Stimulated activated CD4-positive, alpha-beta T cell treated with anti-CD3 and anti-CD28 coated beads, TNF-alpha, amount 100 ng/mL, for 24 hours (primary cell): ENCODE results near the gene SLC25A23.
"Not testable (repeated sequence)": the region's sequence is repeated elsewhere in the genome, so short reads cannot be mapped to it uniquely, and the experiment has no call there.

Experiments used
- DNase-seq, 3 experiments: peaks; one replicate each; pipeline ENCODE4 v3.0.0-alpha.2; 2020; ENCODE audit warnings: low read depth in 3 of 3

The SLC25A23 gene

DNA sequence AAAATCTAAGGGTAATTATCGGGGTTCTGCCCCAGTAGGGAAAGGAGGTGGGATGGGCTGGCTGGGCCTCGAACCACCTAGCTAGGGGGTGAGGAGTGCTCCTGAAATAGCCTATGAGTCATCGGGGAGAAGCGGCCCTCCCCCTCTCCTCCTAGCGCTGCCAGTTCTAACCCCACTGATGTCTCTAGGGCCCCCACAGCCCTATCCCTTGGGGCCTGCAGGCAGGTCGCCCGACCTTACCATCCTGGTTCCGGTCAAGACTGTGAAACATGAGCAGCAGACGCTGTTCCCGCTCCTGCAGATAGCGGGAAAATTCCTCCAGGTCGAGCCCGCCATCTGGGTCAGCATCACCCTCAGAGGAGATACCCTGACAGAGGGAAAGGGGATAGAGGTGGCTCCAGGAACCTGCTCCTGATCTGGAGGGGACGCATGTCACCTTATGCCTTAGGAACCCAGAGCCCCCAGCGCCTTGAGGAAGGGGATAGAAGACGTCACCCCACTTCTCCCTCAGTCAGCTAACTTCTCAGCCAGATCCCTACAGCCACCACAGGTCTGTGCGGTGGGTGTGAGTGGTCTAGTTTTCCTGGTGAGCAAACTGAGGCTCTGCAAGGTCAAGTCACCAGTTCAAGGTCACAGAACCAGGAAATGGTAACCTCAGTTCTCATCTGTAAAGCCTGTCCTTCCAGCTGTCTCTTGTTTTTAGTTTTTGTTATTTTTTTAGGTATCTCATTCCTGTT, 1.5 kb downstream of the SLC25A23 start:
- no peak for DNase-seq

DNA sequence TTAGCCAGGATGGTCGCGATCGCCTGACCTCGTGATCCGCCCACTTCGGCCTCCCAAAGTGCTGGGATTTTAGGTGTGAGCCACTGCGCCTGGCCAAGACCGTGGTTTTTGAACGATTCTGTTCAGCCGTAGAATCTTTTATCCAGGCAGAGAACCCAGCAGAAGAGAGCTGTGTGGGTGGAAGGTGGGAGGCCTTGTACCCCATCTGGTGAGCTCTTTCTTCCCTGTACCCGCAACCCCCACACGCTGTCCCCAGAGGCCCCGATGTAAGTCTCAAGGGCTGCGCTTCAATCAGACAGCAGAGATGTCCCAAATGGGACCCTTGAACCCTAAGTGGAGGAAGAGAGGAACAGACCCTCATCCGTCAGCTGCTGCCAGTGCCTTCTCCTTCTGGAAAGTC, 3.7 kb downstream of the SLC25A23 start:
- DNase-seq = no peak

DNA sequence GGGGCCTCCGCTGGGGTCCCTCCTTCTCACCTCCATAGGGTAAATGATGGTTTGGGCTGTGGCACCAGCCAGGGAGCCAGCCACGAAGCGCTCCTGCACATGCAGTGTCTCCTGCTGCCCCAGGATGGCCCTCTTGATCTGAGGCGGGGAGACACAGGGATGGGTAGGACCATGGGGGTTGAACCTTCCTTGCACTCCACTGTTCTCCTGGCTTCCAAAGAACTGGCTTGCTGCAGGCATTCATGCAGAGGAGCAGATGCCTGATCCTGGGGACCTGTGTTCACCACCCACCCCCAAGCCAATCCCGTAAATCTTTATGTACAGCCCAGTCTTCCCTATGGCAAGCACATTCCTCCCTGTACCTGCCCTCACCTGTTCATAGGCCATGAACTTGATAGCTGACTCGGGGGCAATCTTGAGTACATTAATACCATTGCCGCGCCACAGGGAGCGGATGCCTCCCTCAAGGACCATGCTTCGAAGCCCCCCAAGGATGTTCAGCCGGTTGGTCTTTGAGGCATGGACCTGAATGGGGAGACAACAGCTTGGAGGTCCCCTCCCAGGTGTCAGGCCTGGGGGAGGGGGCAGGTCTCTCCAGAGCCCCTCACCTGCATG, 5.5 kb downstream of the SLC25A23 start:
- DNase-seq = no peak

DNA sequence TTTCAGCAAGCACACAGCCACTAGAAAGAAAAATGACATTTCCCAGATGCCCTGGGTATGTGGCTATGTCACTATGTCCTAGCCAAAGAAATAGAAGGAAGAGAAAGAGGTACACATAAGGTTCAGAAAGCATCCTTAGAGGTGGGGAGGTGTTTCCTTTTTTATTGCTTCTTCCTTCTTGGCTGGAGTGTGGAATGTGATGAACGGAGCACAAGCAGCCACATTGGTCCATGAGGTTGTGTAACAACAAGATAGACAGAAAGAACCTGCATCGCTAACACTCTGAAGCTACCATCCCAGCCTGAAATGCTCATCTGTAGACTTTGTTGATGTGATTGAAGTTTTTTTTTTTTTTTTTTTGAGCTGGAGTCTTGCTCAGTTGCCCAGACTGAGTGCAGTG, 6.7 kb downstream of the SLC25A23 start:
- no peak for DNase-seq

DNA sequence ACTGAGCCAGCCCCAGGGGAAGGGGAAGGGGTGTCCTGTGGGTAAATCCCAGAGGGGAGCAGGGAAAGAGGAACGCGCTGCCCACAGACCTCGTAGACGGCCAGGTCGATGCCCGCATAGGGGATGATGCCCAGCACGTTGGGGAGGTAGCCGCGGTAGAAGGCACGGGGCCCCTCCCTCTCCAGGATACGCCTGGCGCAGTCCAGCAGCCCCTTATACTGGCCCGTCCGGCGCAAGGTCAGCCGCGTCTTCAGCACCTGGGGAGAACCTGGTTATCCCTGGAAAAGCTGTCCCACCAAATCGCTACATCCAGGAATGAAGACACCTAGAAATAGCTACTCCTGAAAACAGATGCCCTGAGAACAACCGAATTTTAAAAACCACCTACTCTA, 7.4 kb downstream of the SLC25A23 start:
- DNase-seq = no peak

DNA sequence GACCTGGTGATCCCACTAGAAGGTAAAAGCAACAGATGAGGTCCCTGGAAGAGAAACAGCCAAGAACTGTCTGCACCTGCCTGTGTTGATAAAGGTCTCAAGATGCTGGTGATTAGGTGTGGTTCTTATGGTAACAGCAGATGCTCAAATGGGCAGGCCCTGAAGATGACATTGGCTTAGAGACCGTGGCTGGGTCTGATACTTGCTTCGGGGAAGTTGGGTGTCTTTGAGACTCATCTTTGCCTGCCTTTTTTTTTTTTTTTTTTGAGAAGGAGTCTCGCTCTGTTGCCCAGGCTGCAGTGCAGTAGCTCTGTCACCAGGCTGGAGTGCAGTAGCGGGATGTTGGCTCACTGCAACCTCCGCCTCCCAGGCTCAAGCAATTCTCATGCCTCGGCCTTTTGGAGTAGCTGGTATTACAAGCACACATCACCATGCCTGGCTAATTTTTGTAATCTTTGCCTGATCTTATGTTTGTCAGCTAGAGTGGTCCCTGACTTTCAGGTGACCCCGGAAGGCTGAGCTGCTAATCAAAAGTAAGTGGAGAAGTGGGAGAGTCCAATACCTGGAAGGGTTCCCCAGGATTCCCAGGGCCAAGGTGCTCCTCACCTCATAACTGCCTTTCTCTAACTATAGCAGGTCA, 7.9 kb downstream of the SLC25A23 start:
- no peak for DNase-seq

DNA sequence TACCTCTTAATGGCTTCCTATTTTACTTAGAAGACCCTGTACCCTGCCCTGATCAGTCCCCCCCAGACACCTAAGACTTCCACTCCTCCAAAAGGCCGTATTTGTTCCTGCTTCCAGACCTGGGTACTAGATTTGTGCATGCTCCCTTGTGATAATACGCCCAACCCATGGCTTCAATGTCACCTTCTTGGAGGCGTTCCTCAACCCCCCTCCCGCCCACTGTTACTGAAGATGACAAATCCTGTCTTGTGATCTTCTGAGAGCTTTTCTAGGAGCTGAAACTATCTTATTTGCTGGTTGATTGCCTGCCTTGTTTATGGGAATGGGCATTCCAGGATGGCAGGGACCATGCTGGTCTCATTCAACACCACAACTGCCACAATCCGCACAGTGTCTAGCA, 9.4 kb downstream of the SLC25A23 start:
- no peak for DNase-seq

DNA sequence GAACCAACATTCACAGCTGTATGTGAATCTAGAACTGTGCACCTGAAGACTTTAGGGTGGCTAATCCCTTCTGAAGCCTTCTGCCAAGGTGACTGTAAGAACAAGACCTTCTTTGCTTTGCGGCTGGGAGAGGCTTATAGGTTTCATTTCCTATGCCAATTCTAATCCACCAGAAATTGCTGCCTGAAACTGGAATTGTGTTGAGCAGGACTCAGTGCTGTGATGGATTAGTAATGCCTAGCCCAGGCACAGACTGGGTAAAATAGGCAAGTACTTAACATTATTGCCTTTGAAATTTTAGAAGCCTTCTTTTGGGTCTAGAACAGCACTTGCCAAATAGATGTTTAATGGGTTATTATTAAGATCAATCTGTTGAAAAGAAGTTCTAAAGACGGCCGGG, 11.5 kb downstream of the SLC25A23 start:
- DNase-seq = no peak

DNA sequence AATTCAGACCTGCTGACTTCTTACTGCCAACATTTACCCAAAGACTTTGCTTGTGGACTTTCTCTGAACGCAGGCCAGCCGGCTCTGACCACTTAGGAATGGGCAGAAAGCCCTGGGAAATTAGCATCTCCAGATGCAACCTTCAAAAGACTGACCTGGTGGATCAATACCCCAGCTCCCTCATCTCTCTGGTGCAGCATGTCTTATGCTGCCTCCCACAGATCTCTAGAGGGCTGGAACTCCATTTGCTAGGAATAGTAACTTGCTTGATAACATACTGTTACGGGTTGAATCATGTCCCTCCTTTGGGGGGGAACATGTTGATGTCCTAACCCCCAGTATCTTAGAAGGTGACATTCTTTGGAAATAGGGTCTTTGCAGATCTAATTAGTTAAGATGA, 13.1 kb downstream of the SLC25A23 start:
- no peak for DNase-seq

DNA sequence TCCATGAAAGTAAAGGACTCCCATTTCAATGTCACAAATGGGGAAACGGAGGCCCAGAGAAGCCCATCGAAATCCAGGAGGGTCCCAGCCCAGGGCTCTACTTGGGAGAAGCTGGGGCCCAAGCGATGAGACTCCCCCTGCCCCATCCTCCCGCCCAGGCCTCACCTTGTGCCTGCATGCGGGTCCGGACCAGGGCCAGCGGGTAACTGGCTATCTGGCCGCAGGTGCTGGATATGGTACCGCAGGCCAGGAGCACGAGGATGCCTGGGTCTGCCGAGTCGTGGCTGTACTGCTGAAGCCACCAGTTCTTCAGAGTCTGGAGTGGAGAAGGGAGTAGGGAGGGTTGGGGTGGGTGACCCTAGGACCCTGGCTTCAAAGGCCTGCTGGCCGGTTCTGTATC, 15.6 kb downstream of the SLC25A23 start:
- DNase-seq = no peak

DNA sequence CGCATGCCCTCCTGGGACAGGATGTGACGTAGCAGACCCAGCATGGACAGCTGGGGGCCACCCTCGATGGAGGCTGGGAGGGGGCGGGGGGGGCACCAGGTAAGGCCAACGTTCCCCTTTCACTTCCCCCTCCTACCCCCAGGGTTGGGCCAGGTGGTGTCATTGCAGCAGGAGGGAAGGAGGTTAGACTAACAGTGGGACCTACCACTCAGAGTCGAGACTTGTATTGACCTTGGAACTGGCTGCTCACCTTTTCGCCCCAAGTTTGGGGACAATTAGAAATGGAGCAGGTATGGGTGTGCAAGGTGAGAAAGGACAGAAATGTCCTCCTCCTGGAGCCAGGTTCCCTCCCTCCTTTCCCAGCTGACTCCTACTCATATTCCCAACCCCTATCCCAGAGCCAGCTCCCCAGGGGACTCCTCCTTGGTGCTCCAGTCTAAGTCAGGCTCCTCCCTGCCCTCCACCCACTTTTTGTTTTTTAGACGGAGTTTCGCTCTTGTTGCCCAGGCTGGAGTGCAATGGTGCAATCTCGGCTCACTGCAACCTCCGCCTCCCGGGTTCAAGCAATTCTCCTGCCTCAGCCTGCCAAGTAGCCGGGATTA, 17.4 kb downstream of the SLC25A23 start:
- DNase-seq = no peak

DNA sequence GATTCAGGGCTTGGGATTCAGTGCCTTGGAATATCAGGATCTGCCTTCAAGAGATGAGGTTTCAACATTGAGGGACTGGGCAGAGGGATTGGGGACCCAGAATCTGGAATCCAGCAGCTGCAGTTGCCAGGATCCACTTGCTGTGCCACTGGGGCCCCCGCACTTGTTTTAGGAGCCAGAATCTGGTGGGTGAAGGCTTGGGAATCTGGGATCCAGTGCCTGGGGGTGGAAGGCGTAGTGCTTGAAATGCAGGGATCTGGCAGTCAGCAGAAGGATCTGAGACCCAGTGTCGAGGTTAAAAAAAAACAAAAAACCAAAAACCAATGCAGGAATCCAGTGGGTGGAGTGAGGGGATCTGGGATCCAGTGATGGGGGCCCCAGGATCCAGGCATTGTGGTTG, 18.7 kb downstream of the SLC25A23 start:
- DNase-seq = no peak

DNA sequence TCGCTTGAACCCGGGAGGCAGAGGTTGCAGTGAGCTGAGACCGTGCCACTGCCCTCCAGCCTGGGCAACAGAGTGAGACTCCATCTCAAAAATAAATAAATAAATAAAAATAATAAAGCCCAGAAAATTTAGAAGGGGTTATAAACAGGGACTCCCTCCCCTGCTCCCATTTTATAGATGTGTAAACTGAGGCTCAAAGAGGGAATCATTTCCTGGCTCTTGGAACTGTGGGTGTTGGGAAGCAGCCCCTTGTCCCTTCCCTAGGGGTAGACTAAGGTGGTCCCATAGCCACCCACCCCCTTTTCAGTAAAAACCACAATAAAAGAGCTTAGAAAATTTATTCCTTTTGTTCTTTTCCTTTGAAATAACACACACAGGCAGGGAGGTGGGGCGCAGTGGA, 19.8 kb downstream of the SLC25A23 start:
- DNase-seq = no peak

DNA sequence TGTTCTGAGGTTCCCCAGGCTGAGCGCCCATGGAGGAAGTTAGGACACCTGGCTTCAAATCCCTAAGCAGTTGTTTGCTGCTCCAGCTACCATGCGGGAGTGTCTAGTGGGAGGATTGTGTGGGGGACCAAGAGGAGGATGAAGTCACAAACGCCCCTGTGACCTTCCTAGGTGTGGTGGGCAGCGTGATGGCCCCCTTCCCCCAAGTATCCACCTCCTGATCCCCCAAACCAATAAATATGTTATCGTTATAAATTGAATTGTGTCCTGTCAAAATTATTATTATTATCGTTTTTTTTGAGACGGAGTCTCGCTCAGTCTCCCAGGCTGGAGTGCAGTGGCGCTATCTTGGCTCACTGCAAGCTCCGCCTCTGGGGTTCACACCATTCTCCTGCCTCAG, 25.9 kb downstream of the SLC25A23 start, which contains the start of gene SLC25A41:
SLC25A41 (minus strand) TSS at position 101 of the 400 bp plus-strand sequence; CDS start at position 31, 70 bp downstream.
- DNase-seq = no peak

DNA sequence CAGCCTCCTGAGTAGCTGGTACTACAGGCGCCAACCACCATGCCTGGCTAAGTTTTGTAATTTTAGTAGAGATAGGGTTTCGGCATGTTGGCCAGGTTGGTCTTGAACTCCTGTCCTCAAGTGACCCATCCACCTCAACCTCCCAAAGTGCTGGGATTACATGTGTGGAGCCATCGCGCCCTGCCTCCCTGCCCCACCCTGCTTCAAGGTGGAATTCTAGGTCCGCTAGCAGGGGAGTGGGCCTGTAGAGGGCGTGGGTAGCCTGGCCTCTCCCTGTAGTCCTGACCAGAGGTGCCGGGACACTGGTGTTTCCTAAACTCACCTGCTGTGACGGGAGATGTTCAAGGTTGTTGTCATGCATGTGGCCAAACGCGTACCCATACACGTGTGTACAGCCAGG, 26.4 kb downstream of the SLC25A23 start:
- no peak for DNase-seq

DNA sequence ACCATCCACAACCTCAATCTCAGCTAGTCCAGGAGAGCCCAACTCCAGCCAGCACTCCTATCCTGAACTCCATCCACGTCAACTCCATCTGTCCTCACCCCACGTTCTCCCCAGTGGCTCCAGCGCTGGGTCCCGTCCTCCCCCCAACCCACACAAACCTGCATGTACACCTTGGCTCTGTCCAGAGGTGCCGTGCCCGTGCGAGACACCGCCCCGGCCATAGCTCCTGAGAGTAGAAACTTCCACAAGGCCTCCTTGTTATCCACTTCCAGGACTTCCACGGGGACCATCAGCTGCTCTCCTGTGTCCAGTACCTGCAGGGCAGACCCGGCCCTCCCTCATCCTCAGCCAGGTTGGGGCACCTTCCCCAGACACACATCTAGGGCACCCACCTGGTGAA, 27.7 kb downstream of the SLC25A23 start:
- DNase-seq = no peak

DNA sequence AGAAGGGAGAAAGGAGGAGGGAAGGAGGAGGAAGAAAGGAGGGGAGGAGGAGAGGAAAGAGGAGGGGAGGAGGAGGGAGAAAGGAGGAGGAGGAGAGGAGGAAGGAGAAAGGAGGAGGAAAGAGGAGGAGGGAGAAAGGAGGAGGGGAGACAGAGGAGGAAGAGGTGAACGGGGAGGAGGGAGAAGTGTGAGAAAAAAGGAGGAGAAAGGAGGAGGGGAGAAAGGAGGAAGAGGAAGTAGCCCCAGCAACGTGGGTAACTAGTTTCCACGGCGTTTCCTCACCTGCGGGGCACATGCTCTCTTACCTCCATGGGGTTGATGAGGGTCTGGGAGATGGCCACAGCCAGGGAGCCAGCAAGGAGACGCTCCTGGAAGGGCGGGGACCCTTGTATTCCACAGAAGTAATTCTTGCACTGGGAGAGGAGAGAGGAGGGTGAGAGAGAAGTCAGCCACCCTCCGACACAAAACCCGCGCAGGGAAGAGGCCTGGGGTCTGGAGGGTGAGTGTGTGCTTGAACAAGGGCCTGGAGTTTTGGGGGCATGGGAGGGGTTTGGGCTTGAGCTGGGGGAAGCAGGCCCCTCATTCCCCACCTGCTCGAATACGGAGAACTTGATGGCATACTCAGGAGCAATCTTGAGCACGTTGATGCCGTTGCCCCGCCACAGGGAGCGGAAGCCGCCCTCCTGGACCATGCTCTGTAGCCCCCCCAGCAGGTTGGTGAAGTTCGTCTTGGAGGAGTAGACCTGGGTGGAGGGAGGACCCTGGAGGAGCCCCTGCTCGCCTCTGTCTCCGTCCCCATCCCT, 30.0 kb downstream of the SLC25A23 start:
- no peak for DNase-seq

DNA sequence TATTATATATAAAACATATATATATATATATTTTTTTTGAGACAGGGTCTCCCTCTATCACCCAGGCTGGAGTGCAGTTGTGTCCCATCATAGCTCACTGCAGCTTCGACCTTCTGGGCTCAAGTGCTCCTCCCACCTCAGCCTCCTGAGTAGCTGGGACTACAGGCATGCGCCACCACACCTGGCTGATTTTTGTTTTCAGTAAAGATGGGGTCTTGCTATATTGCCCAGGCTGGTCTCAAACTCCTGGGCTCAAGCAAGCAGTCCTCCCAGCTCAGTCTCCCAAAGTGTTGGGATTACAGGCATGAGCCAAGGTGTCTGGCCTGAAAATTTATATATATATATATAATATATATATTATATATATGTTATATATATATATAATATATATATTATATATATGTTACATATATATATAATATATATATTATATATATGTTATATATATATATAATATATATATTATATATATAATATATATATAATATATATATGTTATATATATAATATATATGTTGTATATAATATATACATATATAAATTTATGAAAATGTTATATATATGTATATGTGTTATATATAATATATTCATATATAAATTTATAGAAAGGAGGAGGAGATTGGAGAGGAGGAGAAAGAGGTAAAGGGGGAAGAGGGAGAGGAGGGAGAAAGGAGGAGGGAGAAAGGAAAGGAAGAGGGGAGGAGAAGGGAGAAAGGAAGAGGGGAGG, 30.7 kb downstream of the SLC25A23 start:
- DNase-seq = not testable (repeated sequence)

DNA sequence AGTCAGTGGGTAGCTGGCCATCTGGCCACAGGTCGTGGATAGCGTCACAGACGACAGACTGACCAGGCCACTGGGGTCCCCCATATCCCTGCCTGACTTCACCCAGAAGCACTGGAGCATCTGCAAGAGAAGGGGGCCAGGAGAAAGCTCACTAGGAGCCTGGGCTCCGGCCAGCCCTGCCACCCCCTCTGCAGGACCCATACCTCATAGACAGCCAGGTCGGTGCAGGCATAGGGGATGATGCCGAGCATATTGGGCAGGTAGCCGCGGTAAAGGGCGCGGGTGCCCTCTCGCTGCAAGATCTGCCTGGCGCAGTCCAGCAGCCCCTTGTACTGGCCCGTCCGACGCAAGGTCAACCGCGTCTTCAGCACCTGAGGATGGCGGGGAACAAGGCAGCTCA, 32.5 kb downstream of the SLC25A23 start:
- no peak for DNase-seq

DNA sequence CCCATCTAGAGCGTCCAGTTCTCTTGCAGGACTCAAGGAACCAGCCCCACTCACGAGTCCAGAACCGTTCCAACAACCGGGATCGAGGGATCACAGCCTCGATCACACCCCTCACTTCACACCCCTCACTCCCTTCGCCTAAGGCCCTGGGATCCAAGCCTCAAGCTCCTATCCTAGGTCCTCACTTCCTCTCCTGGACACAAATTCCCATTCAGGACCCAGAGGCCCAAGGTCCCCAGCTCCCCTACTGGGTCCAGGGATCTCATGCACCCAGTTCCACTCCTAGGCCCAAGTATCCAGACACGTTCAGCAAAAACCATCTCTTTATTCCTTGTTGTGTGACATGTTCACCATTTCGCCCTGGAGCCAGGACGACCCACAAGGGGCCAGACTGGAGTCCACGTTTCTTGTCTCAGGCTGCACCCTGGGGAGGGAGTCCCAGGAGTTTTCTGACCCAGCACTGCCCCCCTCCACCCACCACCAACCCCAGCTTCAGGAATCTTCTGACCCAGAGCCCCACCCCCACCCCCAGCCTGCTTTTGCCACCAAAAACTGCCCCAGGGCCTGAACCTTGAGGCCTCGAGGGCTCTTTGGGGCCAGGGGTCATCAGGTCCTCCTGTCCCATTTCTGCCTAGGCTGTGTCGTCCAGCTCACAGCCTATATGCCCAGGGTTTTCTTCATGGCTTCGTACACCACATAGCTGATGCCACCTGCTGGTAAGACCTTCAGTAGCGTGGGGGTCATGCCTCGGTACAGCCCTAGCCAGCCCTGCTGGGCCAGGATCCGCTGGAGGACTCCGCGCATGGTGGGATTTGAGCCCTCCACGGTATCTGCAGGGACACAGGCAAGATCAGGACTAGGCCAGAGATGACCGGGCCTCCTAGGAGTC, 33.6 kb downstream of the SLC25A23 start:
- DNase-seq = no peak
